HAP-1 (cell line): Measurements from ENCODE around the gene GMPR2.

Experiments used
- DNase-seq, 2 experiments: peaks; one replicate each; pipeline ENCODE4 v3.0.0-alpha.2; 2016 to 2020; ENCODE audit warnings: low spot score in 2 of 2
- H3K27me3 ChIP-seq: fragments of 250-450 bp; sonication (Bioruptor Pico); 2 replicates; pipeline ENCODE4 v1.5.1; 2020; ENCODE audit warnings: low read depth, mild to moderate bottlenecking, moderate library complexity
- H3K36me3 ChIP-seq: fragments of 250-450 bp; sonication (Bioruptor Pico); replicated peaks from 2 replicates; pipeline ENCODE4 v1.5.1; 2020; ENCODE audit warnings: mild to moderate bottlenecking
- H3K4me1 ChIP-seq: fragments of 250-450 bp; sonication (Bioruptor Pico); 2 replicates; pipeline ENCODE4 v1.5.1; 2020; ENCODE audit warnings: mild to moderate bottlenecking
- H3K4me3 ChIP-seq: fragments of 250-450 bp; sonication (Bioruptor Pico); 2 replicates; pipeline ENCODE4 v1.5.1; 2020; ENCODE audit warnings: mild to moderate bottlenecking, moderate library complexity
- H3K9me3 ChIP-seq: fragments of 250-450 bp; sonication (Bioruptor Pico); 2 replicates; pipeline ENCODE4 v1.5.1; 2020; ENCODE audit warnings: mild to moderate bottlenecking, moderate library complexity
- in situ Hi-C: fragments of 300-500 bp; cut with MboI; formaldehyde crosslinking; loops from 3 replicates; pipeline ENCODE4 v1.14.3; 2020; ENCODE audit warnings: low sequenced_read_pairs, inconsistent platforms, mixed read lengths

Gene GMPR2

GRCh38 chr14:24256960-24257359, 24.2 kb downstream of the GMPR2 start:
- in situ Hi-C loops = no loop called here
- Histone ChIP-seq H3K9me3 (no peaks in the 10 kb centered on the region), H3K36me3 (no peaks in the 10 kb centered on the region), H3K4me3 (no peak overlapping the region), H3K4me1 (no peaks in the 10 kb centered on the region), H3K27me3 (no peaks in the 10 kb centered on the region)
- DNase-seq = no peak

GRCh38 chr14:24258119-24258518, 25.4 kb downstream of the GMPR2 start:
- Histone ChIP-seq H3K9me3 (no peaks in the 10 kb centered on the region), H3K27me3 (no peaks in the 10 kb centered on the region), H3K4me3 (no peak overlapping the region), H3K4me1 (no peaks in the 10 kb centered on the region), H3K36me3 (no peaks in the 10 kb centered on the region)
- in situ Hi-C loops = no loop called here
- no peak for DNase-seq

- Histone ChIP-seq H3K27me3 (no peaks in the 10 kb centered on the region), H3K36me3 (no peaks in the 10 kb centered on the region), H3K4me3 (no peak overlapping the region), H3K9me3 (no peaks in the 10 kb centered on the region), H3K4me1 (no peaks in the 10 kb centered on the region)
- DNase-seq = no peak
- in situ Hi-C loops = no loop called here
Measured at GRCh38 chr14:24258548-24259265, 26.0 kb downstream of the GMPR2 start.

- H3K36me3 ChIP-seq = no peaks in the 10 kb centered on the region
- in situ Hi-C loops = no loop called here
- H3K27me3 ChIP-seq = no peaks in the 10 kb centered on the region
- H3K4me1 ChIP-seq = no peaks in the 10 kb centered on the region
- H3K4me3 ChIP-seq = no peak overlapping the region
- peak in 1 of 2 experiments; percentile 38 for DNase-seq
- H3K9me3 ChIP-seq = no peaks in the 10 kb centered on the region
Measured at GRCh38 chr14:24259282-24260025, 26.7 kb downstream of the GMPR2 start.

GRCh38 chr14:24260026-24260779, 27.5 kb downstream of the GMPR2 start:
- H3K9me3 ChIP-seq = no peaks in the 10 kb centered on the region
- no peak for DNase-seq
- H3K4me3 ChIP-seq = no peak overlapping the region
- no peaks in the 10 kb centered on the region for H3K27me3 ChIP-seq
- no peaks in the 10 kb centered on the region for H3K36me3 ChIP-seq
- H3K4me1 ChIP-seq = no peaks in the 10 kb centered on the region
- in situ Hi-C loops = no loop called here

GRCh38 chr14:24260780-24261157, 28.0 kb downstream of the GMPR2 start:
- no peaks in the 10 kb centered on the region for H3K36me3 ChIP-seq
- H3K4me1 ChIP-seq = no peaks in the 10 kb centered on the region
- H3K4me3 ChIP-seq = no peak overlapping the region
- no peak for DNase-seq
- in situ Hi-C loops = no loop called here
- no peaks in the 10 kb centered on the region for H3K9me3 ChIP-seq
- no peaks in the 10 kb centered on the region for H3K27me3 ChIP-seq

- no peaks in the 10 kb centered on the region for H3K36me3 ChIP-seq
- H3K4me1 ChIP-seq = no peaks in the 10 kb centered on the region
- no peak for DNase-seq
- no peaks in the 10 kb centered on the region for H3K9me3 ChIP-seq
- no peaks in the 10 kb centered on the region for H3K27me3 ChIP-seq
- in situ Hi-C loops = no loop called here
- H3K4me3 ChIP-seq = no peak overlapping the region
Measured at GRCh38 chr14:24261256-24261968, 28.7 kb downstream of the GMPR2 start.

- no peaks in the 10 kb centered on the region for H3K36me3 ChIP-seq
- no peaks in the 10 kb centered on the region for H3K27me3 ChIP-seq
- H3K4me1 ChIP-seq = no peaks in the 10 kb centered on the region
- no peak for DNase-seq
- no peaks in the 10 kb centered on the region for H3K9me3 ChIP-seq
- H3K4me3 ChIP-seq = no peak overlapping the region
- in situ Hi-C loops = no loop called here
Measured at GRCh38 chr14:24261969-24262327, 29.2 kb downstream of the GMPR2 start.

- in situ Hi-C loops = no loop called here
- Histone ChIP-seq H3K27me3 (no peaks in the 10 kb centered on the region), H3K4me1 (no peaks in the 10 kb centered on the region), H3K36me3 (no peaks in the 10 kb centered on the region), H3K4me3 (no peak within 1 kb of the TSS), H3K9me3 (no peaks in the 10 kb centered on the region)
- DNase-seq = no peak
Measured at GRCh38 chr14:24262821-24263733, 30.3 kb downstream of the GMPR2 start, which contains the start of gene TGM1. TSS of gene TGM1 (minus strand) at chr14:24263177. CDS start at chr14:24262352, 825 bp downstream.

- H3K27me3 ChIP-seq = no peaks in the 10 kb centered on the region
- no peak overlapping the region for H3K4me3 ChIP-seq
- H3K36me3 ChIP-seq = no peaks in the 10 kb centered on the region
- in situ Hi-C loops = no loop called here
- no peaks in the 10 kb centered on the region for H3K9me3 ChIP-seq
- H3K4me1 ChIP-seq = no peaks in the 10 kb centered on the region
- DNase-seq = no peak
Measured at GRCh38 chr14:24263848-24264247, 31.1 kb downstream of the GMPR2 start.

- DNase-seq = no peak
- Histone ChIP-seq H3K4me3 (no peak overlapping the region), H3K36me3 (no peaks in the 10 kb centered on the region), H3K9me3 (no peaks in the 10 kb centered on the region), H3K4me1 (no peaks in the 10 kb centered on the region), H3K27me3 (no peaks in the 10 kb centered on the region)
- in situ Hi-C loops = no loop called here
Measured at GRCh38 chr14:24264298-24264697, 31.6 kb downstream of the GMPR2 start.

GRCh38 chr14:24266344-24267244, 33.9 kb downstream of the GMPR2 start:
- no peaks in the 10 kb centered on the region for H3K9me3 ChIP-seq
- peaks cover under 1% of the 10 kb centered on the region for H3K4me1 ChIP-seq
- DNase-seq = no peak
- in situ Hi-C loops = no loop called here
- no peak overlapping the region for H3K4me3 ChIP-seq
- no peaks in the 10 kb centered on the region for H3K36me3 ChIP-seq
- no peaks in the 10 kb centered on the region for H3K27me3 ChIP-seq
